ENCODE data around the gene UBR4. TPM values are rescaled to one million over a fixed set of nuclear protein-coding genes. Genes with fewer than 3 reads are reported as not detected.

The UBR4 gene
- total and polyA plus RNA-seq, 2 experiments from 2014 or later = 111 to 230 TPM

GRCh38 chr1:19160831-19161230 is 49.2 kb downstream of the UBR4 start (continued):
- no peak for TF ChIP-seq ZNF462 (CRISPR knock-in tag; IDR thresholded peaks at IDR 0.05)
- TF ChIP-seq CREB1 (CRISPR knock-in tag; IDR thresholded peaks at IDR 0.05; ENCODE audit: low read depth) = no peak
- TF ChIP-seq POLR2AphosphoS5 (IDR thresholded peaks at IDR 0.05; ENCODE audit: low read depth) = no peak
- no peak for TF ChIP-seq NANOG (IDR thresholded peaks at IDR 0.05; ENCODE audit: borderline replicate concordance)

- Histone ChIP-seq H3K27ac (ENCODE audit: low read depth) (no peak overlapping the region), H3K36me3 (ENCODE audit: insufficient read depth) (peaks cover 100% of the 10 kb centered on the region), H3K4me1 (ENCODE audit: insufficient read depth) (no peaks in the 10 kb centered on the region), H3K4me2 (no peak overlapping the region), H3K4me3 (no peak overlapping the region), H3K79me2 (replicated peaks; ENCODE audit: insufficient read depth) (peaks cover 2% of the 10 kb centered on the region; the same call in 1 of the 2 replicates), H3F3A (replicated peaks; ENCODE audit: low read depth) (0 out of 2 replicates have a peak, but pooled peaks cover 5% of the 10 kb centered on the region), H4K20me1 (replicated peaks; ENCODE audit: insufficient read depth) (peaks cover 32% of the 10 kb centered on the region), H3K27me3 (ENCODE audit: insufficient read depth) (no peaks in the 10 kb centered on the region), H3K9me2 (ENCODE audit: insufficient read depth) (no peaks in the 10 kb centered on the region), H2AFZ (no peak overlapping the region)
- Mint-ChIP-seq H3K4me1 (no peaks in the 10 kb centered on the region), H3K36me3 (ENCODE audit: low read depth) (peaks cover 100% of the 10 kb centered on the region), H3K4me3 (no peak overlapping the region), H3K27me3 (ENCODE audit: insufficient read depth, low read depth, poor library complexity) (peaks cover 3% of the 10 kb centered on the region), H3K9me3 (no peaks in the 10 kb centered on the region), H3K27ac (no peak overlapping the region)
- DNase-seq (ENCODE audit: low spot score) = no peak
- ATAC-seq = no peak
- TF ChIP-seq JUNB (IDR thresholded peaks at IDR 0.05; ENCODE audit: unreplicated experiment) = no peak
- no peak for TF ChIP-seq POLR2AphosphoS5 (IDR thresholded peaks at IDR 0.05; ENCODE audit: low read depth)
- no peak for TF ChIP-seq ETS1 (IDR thresholded peaks at IDR 0.05)
- no peak for TF ChIP-seq REST (IDR thresholded peaks at IDR 0.05; ENCODE audit: unreplicated experiment)
- no peak for TF ChIP-seq CTCF (conservative IDR thresholded peaks at IDR 0.05; ENCODE audit: low read depth in 2 of 2)
- no peak for TF ChIP-seq ZNF331 (CRISPR knock-in tag; IDR thresholded peaks at IDR 0.05; ENCODE audit: low read depth)
- no peak for TF ChIP-seq STAT1 (IDR thresholded peaks at IDR 0.05; ENCODE audit: unreplicated experiment)
These were observed 52.4 kb downstream of the UBR4 start for GRCh38 chr1:19157653-19158052.

Measured in GM23338 (cell line).